ENCODE data around the gene ZNF273.
"Not testable (repeated sequence)": the region's sequence is repeated elsewhere in the genome, so short reads cannot be mapped to it uniquely, and the experiment has no call there.

Gene ZNF273

DNA sequence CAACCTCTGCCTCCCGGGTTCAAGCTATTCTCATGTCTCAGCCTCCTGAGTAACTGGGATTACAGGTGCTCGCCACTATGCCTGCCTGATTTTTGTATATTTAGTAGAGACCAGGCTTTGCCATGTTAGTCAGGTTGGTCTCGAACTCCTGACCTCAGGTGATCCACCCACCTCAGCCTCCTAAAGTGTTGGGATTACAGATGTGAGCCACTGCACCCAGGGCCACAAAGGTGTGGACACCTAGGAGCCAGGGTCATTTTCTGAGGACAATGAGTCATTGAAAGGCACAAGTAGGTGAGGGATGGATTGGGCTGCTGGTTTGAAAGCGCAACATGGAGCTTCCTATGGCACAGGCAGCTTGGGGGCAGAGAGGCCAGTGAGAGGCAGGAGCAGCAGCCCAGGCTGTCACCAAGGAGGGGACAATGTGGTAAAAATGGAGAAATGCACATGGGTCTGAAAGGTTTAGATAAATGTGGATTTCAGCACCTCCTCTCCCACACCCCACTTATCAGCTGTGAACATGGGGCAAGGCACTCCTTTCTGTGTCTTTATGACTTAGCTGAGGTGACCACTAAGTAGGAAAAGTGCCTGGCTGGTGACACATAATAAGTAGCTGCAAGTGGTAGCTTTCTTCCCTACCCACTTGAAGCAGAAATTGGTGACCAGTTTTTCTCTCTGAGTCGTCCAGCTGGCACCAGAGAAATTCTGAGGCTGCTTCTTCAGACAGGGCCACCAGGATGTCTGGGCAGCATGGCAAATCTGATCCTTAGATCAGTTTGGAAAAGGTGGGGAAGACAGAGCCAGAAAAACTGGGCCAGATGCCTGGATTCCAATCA lies 41.8 kb downstream of the ZNF273 start:
- DNase-seq (ENCODE audit: low read depth): not testable (repeated sequence)

DNA sequence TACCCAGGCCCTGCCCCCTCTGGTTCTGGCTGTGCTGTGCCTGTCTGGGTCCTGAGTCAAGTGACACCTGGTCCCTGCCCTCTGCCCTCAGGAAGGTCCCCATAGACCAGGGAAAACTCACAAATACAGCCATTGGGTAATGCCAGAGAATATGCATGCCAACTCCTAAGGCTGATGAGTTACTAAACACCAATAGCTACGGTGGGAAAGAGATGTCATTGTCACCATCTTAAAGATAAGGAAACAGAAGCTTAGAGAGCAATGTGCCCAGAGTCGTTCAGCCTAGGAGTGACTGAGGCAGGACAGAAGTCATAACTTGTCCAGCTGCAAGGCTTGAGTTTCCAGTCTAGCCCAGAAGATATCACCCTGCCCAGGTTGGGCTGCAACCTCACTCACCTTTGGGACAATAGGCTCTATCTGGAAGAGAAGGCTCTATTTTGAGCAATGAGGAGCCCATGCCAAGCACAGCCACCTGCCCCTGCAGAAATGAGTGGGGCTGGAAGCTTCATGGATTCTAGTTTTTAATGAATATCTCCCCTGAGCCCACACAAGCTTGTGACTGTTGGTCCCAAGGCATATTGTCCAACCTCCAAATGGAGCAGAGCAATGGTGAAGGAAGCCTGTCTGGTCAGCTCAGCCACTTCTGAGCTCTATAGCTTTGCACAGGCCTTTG lies 42.6 kb downstream of the ZNF273 start:
- no peak for DNase-seq (ENCODE audit: low read depth)

DNA sequence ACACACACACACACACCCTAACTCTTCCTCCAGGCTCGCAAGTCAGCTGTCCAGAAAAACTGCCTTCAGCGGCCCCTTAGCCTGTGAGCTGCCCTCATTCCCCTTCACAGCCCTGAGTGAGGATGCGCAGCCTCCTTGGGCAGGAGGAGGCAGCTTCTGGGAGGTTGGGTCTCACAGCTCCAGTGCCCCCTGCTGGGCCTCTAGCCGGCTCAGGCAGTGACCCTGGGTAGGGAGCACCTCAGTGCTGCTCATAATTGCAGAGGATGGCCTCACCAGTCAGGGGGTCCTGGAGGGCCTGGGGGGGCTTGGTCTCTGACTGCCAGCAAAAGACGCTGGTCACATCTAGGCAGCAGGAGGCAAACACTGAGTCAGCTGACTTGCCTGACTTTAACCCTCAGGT lies 43.7 kb downstream of the ZNF273 start:
- DNase-seq (ENCODE audit: low read depth): peak; percentile 5

DNA sequence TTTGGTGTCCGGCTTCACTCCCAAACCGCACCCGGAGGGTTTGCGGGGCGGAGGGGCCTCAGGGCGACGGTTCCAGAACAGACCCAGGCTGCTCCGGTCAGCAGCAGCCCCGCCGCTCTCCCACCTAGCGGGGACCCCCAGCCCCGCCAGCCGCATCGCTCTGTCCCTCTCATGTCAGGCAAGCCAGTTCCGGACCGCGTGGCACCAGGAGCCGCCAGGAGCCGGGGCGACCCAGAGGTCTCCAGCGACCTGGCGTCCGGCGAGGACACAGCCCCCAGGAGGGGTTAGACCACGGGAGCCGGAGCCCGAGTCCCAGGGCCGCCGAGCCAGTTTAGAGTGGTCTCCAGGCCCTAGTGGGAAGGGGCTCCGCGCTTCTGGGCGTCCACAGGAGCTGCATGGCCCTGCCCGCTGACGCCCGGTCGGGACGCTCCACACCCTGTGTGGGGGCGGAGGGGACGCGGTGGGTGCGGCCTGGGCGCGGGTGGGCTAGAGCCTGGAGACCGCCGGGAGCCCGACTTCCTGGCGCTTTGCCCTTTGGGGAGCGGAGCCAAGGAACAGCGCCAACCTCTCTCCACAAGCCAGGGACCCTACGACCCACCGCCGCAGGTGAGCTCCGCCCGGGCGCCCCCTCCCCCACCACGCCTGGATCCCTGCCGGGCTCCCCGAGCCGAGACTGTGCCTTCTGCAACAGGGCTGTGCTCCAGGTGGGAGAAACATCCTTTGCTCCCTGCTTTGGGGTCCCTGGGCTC lies 44.4 kb downstream of the ZNF273 start:
- no peak for DNase-seq (ENCODE audit: low read depth)

DNA sequence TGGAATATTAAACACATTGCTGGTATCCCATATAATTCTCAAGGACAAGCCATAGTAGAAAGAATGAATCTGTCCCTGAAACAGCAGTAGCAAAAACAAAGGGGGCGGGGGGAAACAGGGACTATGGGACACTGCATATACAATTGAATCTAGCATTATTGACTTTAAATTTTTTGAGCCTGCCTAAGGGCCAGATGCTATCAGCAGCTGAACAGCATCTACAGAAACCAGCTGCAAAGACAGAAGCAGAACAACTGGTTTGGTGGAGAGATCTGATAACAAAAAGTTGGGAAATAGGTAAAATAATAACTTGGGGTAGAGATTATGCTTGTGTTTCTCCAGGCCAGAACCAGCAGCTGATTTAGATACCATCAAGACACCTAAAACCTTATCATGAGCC lies 45.7 kb downstream of the ZNF273 start:
- not testable (repeated sequence) for DNase-seq (ENCODE audit: low read depth)

DNA sequence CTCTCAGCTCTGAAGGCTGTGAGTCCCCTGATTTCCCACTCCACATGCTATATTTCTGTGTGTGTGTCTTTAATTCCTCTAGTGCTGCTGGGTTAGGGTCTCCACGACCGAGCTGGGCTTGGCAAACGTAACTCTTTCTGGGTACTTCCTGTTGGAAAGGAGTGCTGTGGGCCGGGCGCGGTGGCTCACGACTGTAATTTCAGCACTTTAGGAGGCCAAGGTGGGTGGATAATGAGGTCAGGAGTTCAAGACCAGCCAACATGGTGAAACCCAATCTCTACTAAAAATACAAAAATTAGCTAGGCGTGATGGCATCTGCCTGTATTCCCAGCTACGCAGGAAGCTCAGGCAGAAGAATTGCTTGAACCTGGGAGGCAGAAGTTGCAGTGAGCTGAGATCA lies 47.6 kb downstream of the ZNF273 start:
- DNase-seq (ENCODE audit: low read depth): not testable (repeated sequence)

DNA sequence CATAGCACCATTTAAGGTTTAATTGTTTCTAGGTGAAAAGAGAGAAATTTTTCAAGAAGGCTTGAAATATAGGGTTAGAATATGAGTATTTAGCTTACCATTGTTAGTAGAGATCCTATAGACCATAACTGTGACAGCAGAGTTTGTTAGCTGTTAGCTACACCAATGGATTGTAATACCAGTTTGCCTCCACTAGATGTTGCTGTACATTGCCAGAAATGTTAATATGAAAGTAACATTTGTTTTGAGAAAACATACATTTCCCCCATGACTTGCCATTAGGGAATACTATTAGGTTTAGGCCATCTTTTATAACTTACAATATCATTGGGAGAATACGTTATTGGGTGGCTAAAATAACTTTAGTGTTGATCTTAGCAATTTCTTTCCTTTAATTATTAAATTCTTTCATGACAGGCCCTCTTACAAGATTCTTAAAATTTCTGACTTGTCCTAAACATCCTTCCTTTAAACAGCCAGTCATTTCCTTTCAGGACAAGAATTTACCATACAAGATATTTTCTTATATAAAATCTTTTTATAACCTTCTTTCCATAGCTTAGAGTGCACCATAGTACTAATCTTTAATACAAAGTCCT lies 48.3 kb downstream of the ZNF273 start:
- DNase-seq (ENCODE audit: low read depth): no peak

DNA sequence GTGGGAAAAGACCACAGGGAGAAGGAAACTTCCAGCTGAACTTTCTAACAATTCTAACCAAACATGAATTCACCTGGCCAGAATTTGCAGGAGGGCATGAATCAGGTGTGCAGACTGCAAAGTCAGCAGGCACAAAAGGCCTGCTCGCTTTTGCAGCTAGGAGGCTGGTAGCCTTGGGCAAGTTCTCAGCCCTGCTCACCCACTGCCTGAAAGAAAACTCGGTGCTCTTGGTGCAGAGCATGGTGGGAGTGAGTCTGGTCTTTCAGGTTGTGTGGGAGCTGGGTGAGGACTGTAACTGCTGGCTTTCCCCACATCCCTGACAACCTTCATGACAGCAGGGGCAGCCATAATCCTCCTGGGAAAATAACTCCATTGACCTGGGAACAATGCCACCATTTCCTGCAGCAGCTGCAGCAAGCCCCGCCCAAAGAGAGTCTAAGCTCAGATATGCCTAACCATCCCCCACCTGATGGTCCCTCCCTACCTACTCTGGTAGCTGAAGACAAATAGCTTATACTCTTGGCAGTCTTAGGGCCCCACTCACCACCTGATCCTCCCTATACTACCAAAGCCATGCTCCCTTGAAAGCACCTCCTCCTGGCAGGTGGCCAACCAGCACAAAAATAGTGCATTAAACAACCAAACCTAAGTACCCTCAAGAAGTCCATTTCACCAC lies 56.1 kb downstream of the ZNF273 start:
- DNase-seq (ENCODE audit: low read depth): no peak

DNA sequence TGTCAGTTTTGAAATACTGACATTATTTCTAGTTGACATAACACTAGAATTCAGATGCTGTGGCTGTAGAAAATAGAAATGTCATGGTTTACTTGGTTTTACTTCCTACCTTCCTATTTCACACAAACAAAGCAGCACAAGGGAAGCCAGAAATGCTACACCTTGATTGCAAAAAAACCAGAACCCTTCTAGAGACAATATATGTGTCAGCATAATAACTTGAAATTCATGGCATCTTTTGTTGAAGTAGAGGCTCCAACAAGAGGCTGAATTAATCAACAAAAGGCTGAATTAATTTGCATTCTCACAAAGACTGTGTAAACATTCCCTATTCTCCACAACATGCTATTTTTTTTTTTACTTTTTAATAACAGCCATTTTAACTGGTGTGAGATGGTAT lies 62.5 kb downstream of the ZNF273 start:
- no peak for DNase-seq (ENCODE audit: low read depth)

DNA sequence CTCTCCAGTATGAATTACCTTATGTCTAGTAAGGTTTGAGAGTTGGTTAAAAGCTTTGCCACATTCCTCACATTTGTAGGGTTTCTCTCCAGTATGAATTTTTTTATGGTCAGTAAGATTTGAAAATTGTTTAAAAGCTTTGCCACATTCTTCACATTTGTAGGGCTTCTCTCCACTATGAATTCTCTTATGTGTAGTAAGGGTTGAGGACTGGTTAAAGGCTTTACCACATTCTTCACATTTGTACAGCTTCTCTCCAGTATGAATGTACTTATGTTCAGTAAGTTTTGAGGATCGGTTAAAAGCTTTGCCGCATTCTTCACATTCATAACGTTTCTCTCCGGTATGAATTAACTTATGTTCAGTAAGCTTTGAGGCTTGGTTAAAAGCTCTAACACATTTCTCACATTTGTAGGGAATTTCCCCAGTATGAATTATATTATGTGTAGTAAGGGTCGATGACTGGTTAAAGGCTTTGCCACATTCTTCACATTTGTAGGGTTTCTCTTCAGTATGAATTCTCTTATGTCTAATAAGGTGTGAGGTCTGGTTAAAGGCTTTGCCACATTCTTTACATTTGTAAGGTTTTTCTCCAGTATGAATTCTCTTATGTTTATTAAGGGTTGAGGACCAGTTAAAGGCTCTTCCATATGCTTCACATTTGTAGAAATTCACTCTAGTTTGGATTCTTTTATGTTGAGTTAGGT lies 75.6 kb downstream of the ZNF273 start:
- no peak for DNase-seq (ENCODE audit: low read depth)

Data from stimulated activated CD8-positive, alpha-beta memory T cell treated with anti-CD3 and anti-CD28 coated beads, Interleukin-4, amount 100 ng/mL, for 24 hours (primary cell).